Measurements from ENCODE around the gene ATP5MC2.
"Not testable (repeated sequence)": the region's sequence is repeated elsewhere in the genome, so short reads cannot be mapped to it uniquely, and the experiment has no call there.

The ATP5MC2 gene

DNA sequence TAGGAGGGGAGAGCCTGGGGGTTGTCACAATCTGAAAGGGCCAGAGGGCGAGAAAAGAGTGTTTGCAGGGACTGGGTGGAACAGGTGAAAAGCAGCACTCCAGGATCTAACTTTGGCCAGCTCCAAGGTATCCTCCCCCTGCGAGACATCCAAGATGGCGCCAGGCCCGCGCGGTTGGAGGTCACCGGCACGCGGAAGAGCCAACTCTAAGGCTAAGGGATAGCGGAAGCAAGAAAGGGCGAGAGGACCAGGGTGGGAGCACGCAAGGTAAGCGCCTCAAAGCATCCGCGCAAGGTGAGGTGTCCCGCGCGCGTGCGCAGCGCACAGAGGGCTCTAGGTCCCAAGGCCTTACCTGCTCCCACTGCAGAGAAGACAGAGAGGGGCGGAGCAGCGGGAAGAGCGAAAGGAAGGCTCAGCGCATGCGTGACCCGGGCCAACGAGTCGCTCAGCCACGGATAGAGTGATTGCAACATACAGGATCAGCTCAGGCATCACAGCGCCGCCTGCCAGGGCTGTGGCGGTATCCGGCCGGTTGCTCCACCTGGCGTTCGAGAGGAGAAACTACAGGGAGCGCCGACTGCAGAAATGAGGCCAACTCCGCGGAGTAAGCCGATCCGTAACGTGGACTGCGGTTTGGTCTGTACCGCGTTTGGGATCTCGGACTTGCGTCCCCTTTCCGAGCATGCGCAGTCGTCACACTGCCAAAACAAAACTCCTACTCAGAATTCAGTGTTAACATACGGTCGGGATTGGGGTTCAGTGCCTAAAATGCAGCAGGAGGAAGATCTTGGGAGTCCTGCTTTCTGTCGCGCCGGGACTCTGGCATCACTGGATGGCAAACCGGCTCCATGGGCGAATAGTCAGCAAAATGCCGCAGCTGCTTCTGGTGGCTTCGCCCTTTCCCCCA, at the start of gene ATP5MC2:
ATP5MC2 (minus strand) TSS at position 383 of the 907 bp plus-strand sequence. CDS start 3,469 bp downstream, outside the sequence.
- DNase-seq (ENCODE audit: low read depth, low spot score), result peak; percentile 93

GRCh38 chr12:53722450-53723041, 46.7 kb upstream of the ATP5MC2 start:
- DNase-seq (ENCODE audit: low read depth, low spot score), result no peak

DNA sequence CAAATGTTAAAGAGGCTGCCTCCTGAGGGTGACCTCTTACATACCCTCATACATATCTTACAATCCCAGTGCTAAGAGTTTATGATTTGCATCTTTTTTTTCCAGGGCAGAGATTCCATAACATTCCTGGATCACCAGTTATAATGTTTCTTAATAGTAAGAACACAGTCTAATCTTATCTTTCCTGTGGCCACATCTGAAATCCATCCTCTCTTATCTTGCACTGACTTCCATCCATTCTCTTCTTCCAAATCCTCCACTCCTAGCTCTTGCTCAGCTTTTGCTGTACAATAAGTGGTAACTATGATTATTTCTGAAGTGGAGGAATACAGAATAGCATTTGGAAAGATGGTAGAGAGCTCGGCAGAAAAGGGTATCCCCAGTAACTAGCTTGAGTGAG, 45.1 kb upstream of the ATP5MC2 start:
- no peak for DNase-seq (ENCODE audit: low read depth, low spot score)

- no peak for DNase-seq (ENCODE audit: low read depth, low spot score)
Measured at GRCh38 chr12:53719649-53720048, 43.8 kb upstream of the ATP5MC2 start.

DNA sequence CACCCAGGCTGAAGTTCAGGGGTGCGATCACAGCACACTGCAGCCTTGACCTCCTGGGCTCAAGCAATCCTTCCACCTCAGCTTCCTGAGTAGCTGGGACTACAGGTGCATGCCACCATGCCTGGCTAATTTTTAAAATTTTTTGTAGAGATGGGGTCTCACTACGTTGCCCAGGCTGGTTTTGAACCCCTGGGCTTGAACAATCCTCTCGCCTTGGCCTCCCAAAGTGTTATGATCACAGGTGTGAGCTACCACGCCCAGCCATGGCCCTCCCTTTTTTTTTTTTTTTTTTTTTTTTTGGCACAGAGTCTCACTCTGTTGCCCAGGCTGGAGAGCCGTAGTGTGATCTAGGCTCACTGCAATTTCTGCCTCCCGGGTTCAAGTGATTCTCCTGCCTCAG, 42.7 kb upstream of the ATP5MC2 start:
- DNase-seq (ENCODE audit: low read depth, low spot score), result not testable (repeated sequence)

GRCh38 chr12:53717319-53717718, 41.4 kb upstream of the ATP5MC2 start:
- no peak for DNase-seq (ENCODE audit: low read depth, low spot score)

DNA sequence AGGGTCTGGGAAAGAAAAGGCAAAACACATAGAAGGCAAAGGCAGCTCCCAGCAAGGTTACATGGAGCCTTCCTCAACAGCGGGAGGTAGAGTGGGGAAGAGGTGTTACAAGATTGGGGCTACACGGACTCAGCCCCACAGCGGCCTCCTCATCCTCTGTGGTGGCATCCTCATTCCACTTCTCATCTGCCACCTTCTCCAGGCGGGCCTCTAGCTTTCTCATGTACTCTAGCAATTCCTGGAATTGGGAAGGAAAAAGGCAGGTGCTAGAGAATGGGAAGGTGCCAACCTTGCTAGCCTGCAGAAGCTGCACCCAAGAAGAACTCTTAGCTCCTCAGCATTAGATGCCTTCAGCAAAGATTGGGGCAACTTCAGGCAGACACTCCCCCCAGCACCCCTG, 38.1 kb upstream of the ATP5MC2 start:
- no peak for DNase-seq (ENCODE audit: low read depth, low spot score)

- DNase-seq (ENCODE audit: low read depth, low spot score), result no peak
Measured at GRCh38 chr12:53713516-53713915, 37.6 kb upstream of the ATP5MC2 start.

DNA sequence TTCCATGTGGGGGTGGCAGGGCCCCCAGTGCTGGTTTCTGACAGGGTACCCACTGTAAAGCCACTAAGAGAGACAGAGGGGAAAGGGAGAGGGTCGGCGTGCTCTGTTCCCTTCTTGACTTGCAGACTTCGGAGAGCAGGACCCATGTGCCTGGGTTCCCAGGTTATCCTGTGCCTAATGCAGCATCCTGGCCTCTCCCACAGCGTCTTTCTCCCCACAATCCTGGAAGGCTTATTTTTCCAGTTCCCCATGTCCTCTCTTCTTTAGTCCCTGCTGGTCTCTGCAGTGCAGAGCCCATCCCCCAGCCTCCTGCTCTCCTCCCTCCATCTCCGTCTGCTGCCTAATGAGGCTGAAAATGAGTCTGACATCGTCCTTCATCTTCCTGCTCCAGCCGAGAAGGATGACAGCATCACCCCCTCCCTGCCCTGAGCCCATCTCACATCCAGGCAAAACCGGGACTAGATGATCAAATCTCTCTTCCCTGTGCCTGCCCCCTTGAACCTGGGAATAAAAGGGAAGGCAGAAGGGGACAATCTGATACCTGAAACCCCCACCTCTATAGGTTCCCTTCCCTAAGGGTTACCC, 36.3 kb upstream of the ATP5MC2 start:
- no peak for DNase-seq (ENCODE audit: low read depth, low spot score)

GRCh38 chr12:53710091-53710490, 34.2 kb upstream of the ATP5MC2 start:
- no peak for DNase-seq (ENCODE audit: low read depth, low spot score)

GRCh38 chr12:53709671-53710070, 33.8 kb upstream of the ATP5MC2 start:
- DNase-seq (ENCODE audit: low read depth, low spot score), result no peak

GRCh38 chr12:53706080-53706479, 30.2 kb upstream of the ATP5MC2 start:
- no peak for DNase-seq (ENCODE audit: low read depth, low spot score)

GRCh38 chr12:53703756-53704155, 27.9 kb upstream of the ATP5MC2 start:
- DNase-seq (ENCODE audit: low read depth, low spot score), result no peak

GRCh38 chr12:53701518-53702264, 25.8 kb upstream of the ATP5MC2 start:
- no peak for DNase-seq (ENCODE audit: low read depth, low spot score)

GRCh38 chr12:53700567-53700966, 24.7 kb upstream of the ATP5MC2 start:
- no peak for DNase-seq (ENCODE audit: low read depth, low spot score)

GRCh38 chr12:53699678-53700025, 23.8 kb upstream of the ATP5MC2 start:
- no peak for DNase-seq (ENCODE audit: low read depth, low spot score)

DNA sequence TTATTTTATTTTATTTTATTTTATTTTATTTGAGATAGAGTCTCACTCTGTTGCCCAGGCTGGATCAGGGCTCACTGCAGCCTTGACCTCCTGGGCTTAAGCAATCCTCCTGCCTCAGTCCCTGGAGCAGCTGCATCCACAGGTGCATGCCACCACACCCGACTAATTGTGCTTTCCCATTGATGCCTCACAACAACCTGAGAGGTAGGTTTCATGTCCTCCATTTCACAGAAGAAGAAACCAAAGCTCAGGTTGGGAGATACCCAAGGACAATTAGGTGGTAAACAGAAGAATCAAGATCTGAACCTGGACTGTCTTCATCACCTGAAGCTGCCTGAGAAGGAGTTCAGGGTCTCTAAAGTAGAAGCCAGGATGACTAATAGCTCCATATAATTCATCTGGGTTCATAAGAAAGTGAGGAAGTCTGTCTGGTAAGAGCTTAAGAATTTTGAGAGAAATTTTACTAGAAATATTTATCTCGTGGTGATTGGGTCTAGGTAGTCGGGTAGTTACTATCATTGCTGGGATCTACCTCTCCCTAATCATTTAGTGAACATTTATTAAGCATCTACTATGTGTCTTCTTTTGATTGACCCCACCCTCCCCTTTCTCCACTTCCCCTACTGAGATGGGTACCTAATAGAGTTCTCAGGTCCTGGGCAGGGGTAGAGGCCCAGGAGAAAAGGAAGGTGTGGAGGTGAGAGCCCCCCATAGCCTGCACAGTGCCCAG, 23.2 kb upstream of the ATP5MC2 start:
- no peak for DNase-seq (ENCODE audit: low read depth, low spot score)

DNA sequence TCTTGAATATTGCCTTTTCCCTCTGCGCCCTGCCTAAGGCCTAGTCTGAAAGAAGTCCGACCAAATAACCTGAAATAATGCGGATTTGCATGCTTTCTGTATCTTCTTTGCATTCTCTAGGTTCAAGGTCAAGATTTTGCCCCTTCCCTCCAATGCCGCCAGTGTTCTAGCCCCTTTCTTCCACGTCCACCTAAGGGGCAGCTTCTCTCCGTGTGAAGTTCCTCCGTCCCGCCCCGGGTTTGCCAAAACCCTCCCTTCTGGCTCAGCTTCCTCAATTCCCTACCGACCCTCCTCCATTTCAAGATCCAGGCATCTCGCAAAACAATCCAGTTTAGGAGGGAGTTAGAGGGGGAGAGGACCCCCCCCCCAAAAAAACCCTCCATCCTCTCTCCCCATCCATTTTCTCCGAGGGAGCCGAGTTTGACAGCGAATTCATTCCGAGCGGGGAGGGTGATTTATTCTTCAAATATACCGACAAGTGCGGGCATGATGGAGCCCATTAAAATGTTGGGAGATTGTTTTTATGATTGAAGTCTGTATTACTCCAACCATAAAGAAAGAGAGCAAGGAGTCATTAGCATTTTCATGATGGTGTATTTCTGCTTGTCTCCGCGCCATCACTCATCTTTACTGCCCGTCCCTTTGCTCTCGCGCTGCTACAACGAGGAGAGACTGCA, 20.9 kb upstream of the ATP5MC2 start:
- DNase-seq (ENCODE audit: low read depth, low spot score), result no peak

GRCh38 chr12:53696285-53696654, 20.4 kb upstream of the ATP5MC2 start:
- peak; percentile 96 for DNase-seq (ENCODE audit: low read depth, low spot score)

- DNase-seq (ENCODE audit: low read depth, low spot score), result no peak
Measured at GRCh38 chr12:53695152-53696145, 19.6 kb upstream of the ATP5MC2 start.
